HepG2 (cell line): ENCODE results near the gene TSTD2.

ENCODE experiments used
- CEBPG ChIP-seq: IDR thresholded peaks from 2 replicates; pipeline ENCODE4 v1.6.1; 2016
- CREBL2 ChIP-seq: sonication (generic); formaldehyde crosslinking; IDR thresholded peaks from 2 replicates; pipeline ENCODE4 v1.8.1; 2023; ENCODE audit warnings: missing genetic modification reagents, mild to moderate bottlenecking, borderline replicate concordance
- CTCF ChIP-seq: sonication (generic); formaldehyde crosslinking; IDR thresholded peaks from 2 replicates; pipeline ENCODE4 v1.5.0; 2020; ENCODE audit warnings: mild to moderate bottlenecking, missing genetic modification reagents, moderate library complexity
- E2F5 ChIP-seq: sonication (generic); formaldehyde crosslinking; conservative IDR thresholded peaks from 2 replicates; pipeline ENCODE4 v1.4.0; 2020; ENCODE audit warnings: missing genetic modification reagents
- FOXA1 ChIP-seq, 2 experiments: fragments of 450-650 bp in 1 of 2; sonication (generic) in 1 of 2; formaldehyde crosslinking in 1 of 2; IDR thresholded peaks; 2 replicates each; pipeline versions ENCODE4 v1.4.0 to v1.6.1; 2016 to 2020; ENCODE audit warnings: missing genetic modification reagents in 1 of 2
- FOXO1 ChIP-seq: sonication (generic); formaldehyde crosslinking; IDR thresholded peaks from 2 replicates; pipeline ENCODE4 v1.4.0; 2020; ENCODE audit warnings: missing genetic modification reagents
- MEIS1 ChIP-seq: sonication (generic); formaldehyde crosslinking; IDR thresholded peaks from 2 replicates; pipeline ENCODE4 v1.9.0; 2021; ENCODE audit warnings: mild to moderate bottlenecking, missing genetic modification reagents, moderate library complexity, borderline replicate concordance
- PITX1 ChIP-seq: sonication (generic); formaldehyde crosslinking; IDR thresholded peaks from 2 replicates; pipeline ENCODE4 v1.5.1; 2020; ENCODE audit warnings: mild to moderate bottlenecking, missing genetic modification reagents
- POLR2A ChIP-seq, 2 experiments: IDR thresholded peaks; 2 replicates each; pipeline ENCODE4 v1.6.1; 2011; ENCODE audit warnings: low read depth in 2 of 2, low read length in 2 of 2, mild to moderate bottlenecking in 1 of 2, moderate library complexity in 1 of 2; ENCODE audit not compliant: insufficient read depth in 1 of 2
- SMAD1 ChIP-seq: sonication (generic); formaldehyde crosslinking; IDR thresholded peaks from 2 replicates; pipeline ENCODE4 v1.4.0; 2020; ENCODE audit warnings: missing genetic modification reagents, low read depth, mild to moderate bottlenecking, borderline replicate concordance
- UBTF ChIP-seq: sonication (generic); formaldehyde crosslinking; IDR thresholded peaks from 2 replicates; pipeline ENCODE4 v1.4.0; 2020; ENCODE audit warnings: mild to moderate bottlenecking, missing genetic modification reagents
- USF2 ChIP-seq, 2 experiments: sonication (generic) in 1 of 2; formaldehyde crosslinking in 1 of 2; IDR thresholded peaks; 2 replicates each; pipeline versions ENCODE4 v1.5.1 to v1.6.1; 2011 to 2020; ENCODE audit warnings: borderline replicate concordance in 1 of 2, low read depth in 1 of 2, low read length in 1 of 2, mild to moderate bottlenecking in 1 of 2, missing genetic modification reagents in 1 of 2, moderate library complexity in 1 of 2
- ZNF292 ChIP-seq: sonication (generic); formaldehyde crosslinking; IDR thresholded peaks from 2 replicates; pipeline ENCODE4 v1.8.1; 2022; ENCODE audit warnings: mild to moderate bottlenecking, low read depth, missing genetic modification reagents, borderline replicate concordance
- ZNF326 ChIP-seq: sonication (generic); formaldehyde crosslinking; IDR thresholded peaks from 2 replicates; pipeline ENCODE4 v1.4.0; 2020; ENCODE audit warnings: missing genetic modification reagents, borderline replicate concordance

GRCh38 chr9:97579914-97580313 lies 53.3 kb downstream of the TSTD2 start:
- TF ChIP-seq PITX1 (CRISPR knock-in tag) (no peak), FOXA1 (IDR thresholded peaks at IDR 0.05) (no peak), FOXA1 (CRISPR knock-in tag; IDR thresholded peaks at IDR 0.05) (no peak), FOXO1 (CRISPR knock-in tag) (no peak), CEBPG (no peak), POLR2A (IDR thresholded peaks at IDR 0.05; ENCODE audit: insufficient read depth in 1 of 2, low read depth in 2 of 2, low read length in 2 of 2) (no peak), CTCF (CRISPR knock-in tag) (no peak), ZNF326 (CRISPR knock-in tag) (no peak), USF2 (IDR thresholded peaks at IDR 0.05; ENCODE audit: low read depth, low read length) (no peak), USF2 (CRISPR knock-in tag; IDR thresholded peaks at IDR 0.05; ENCODE audit: borderline replicate concordance) (no peak), CREBL2 (CRISPR knock-in tag) (no peak), ZNF292 (CRISPR knock-in tag) (no peak), MEIS1 (no peak), E2F5 (CRISPR knock-in tag) (no peak), UBTF (CRISPR knock-in tag) (no peak), SMAD1 (CRISPR knock-in tag) (no peak)
